ENCODE measurements around the gene KCNG2. TPM values are rescaled to one million over a fixed set of nuclear protein-coding genes. Genes with fewer than 3 reads are reported as not detected.

The KCNG2 gene
- total RNA-seq, 4 donors from 2014 or later: 2.3 to 3.8 (median 3.2) TPM; not detected in 1

- Histone ChIP-seq H3K9me3 (no peaks in the 10 kb centered on the region), H3K4me1 (peaks cover 0 to 6% (median 0%) of the 10 kb centered on the region in 4 donors), H3K27ac (no peak overlapping the region), H3K27me3 (peaks cover 0 to 8% of the 10 kb centered on the region in 2 donors), H3K36me3 (no peaks in the 10 kb centered on the region), H3K4me3 (no peak overlapping the region)
- TF ChIP-seq POLR2A (IDR thresholded peaks at IDR 0.05): no peak
- no peak for TF ChIP-seq CTCF (IDR thresholded peaks at IDR 0.05)
- DNase-seq: no peak
Observed at GRCh38 chr18:79784071-79784913, 13.4 kb upstream of the KCNG2 start.

DNA sequence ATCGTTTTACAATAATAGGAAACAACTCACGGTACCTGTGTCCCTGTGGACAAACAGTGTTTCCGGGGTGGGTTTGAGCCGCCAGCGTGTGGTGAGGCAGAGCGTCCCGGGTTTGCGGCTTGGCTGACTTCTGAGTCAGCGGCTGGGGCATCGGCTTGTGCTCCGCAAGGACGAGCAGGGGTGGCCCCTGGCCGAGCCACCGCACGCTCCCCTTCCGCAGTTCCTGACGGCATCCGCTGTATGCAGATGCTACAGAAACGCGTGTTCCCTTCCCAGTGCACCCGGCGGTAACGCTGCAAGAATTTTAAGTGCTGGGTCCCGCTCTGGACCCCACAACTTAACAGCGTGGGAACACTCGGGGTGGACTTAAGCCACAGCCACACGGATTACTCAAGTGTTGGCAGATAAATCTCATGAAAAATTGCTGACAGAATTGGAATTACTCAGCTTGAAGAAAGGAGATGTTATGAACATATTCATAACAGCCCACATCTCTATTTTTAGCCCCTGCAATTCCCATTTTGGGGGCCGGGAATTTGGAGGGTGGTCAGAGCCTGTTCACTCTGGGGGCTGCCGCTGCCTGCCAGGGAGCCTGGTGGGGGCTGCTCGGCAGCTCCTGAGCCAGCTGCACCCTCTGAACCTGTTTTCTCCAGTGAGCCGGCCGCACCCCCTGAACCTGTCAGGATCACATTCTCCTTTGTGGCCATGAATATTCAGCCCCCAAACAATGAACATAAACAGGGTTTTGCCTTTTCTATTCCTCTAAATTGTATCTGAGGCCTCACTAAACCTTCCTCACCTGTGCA is 12.6 kb upstream of the KCNG2 start:
- H3K27me3 ChIP-seq: peaks cover 0 to 8% of the 10 kb centered on the region in 2 donors

GRCh38 chr18:79785831-79786230 is 11.9 kb upstream of the KCNG2 start:
- TF ChIP-seq POLR2A (IDR thresholded peaks at IDR 0.05) (no peak), CTCF (IDR thresholded peaks at IDR 0.05) (no peak)
- Histone ChIP-seq H3K27ac (no peak overlapping the region), H3K36me3 (no peaks in the 10 kb centered on the region), H3K4me1 (peaks cover 0 to 6% (median 0%) of the 10 kb centered on the region in 4 donors), H3K4me3 (no peak overlapping the region), H3K27me3 (peaks cover 0 to 8% of the 10 kb centered on the region in 2 donors), H3K9me3 (no peaks in the 10 kb centered on the region)
- no peak for DNase-seq

More for the DNA sequence above, 12.6 kb upstream of the KCNG2 start:
- Histone ChIP-seq H3K4me3 (no peak overlapping the region), H3K9me3 (no peaks in the 10 kb centered on the region), H3K27ac (no peak overlapping the region), H3K36me3 (no peaks in the 10 kb centered on the region), H3K4me1 (peaks cover 0 to 6% (median 0%) of the 10 kb centered on the region in 4 donors)
- TF ChIP-seq CTCF (IDR thresholded peaks at IDR 0.05) (no peak), POLR2A (IDR thresholded peaks at IDR 0.05) (no peak)
- no peak for DNase-seq

DNA sequence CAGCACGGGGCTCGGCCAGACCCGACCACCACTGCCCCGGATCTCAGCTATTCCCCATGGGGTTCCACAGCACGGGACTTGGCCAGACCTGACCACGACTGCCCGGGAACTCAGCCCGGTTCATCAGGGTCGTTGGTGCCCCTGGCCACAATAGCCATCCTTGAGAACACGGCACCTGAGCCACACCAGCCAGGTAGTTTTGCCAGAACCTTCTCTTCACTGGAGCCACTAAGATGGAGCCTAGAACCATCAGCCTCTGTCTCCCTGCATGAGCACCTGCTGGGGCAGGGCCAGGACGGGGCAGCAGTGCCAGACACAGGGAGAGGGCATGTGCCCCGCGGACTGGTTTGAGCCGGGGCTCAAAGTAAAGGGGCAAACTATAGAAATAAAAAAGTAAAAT is 11.4 kb upstream of the KCNG2 start:
- H3K4me1 ChIP-seq: peaks cover 0 to 6% (median 0%) of the 10 kb centered on the region in 4 donors
- TF ChIP-seq CTCF (IDR thresholded peaks at IDR 0.05): no peak
- TF ChIP-seq POLR2A (IDR thresholded peaks at IDR 0.05): no peak
- no peak overlapping the region for H3K27ac ChIP-seq
- H3K9me3 ChIP-seq: no peaks in the 10 kb centered on the region
- H3K36me3 ChIP-seq: no peaks in the 10 kb centered on the region
- no peak for DNase-seq
- H3K27me3 ChIP-seq: peaks cover 0 to 8% of the 10 kb centered on the region in 2 donors
- H3K4me3 ChIP-seq: no peak overlapping the region

- TF ChIP-seq CTCF (IDR thresholded peaks at IDR 0.05) (no peak), POLR2A (IDR thresholded peaks at IDR 0.05) (no peak)
Observed at GRCh38 chr18:79786786-79787526, 10.8 kb upstream of the KCNG2 start.

More at GRCh38 chr18:79786786-79787526, 10.8 kb upstream of the KCNG2 start:
- DNase-seq: no peak
- Histone ChIP-seq H3K36me3 (no peaks in the 10 kb centered on the region), H3K9me3 (no peaks in the 10 kb centered on the region), H3K4me1 (peaks cover 0 to 6% (median 0%) of the 10 kb centered on the region in 4 donors), H3K27me3 (peaks cover 0 to 8% of the 10 kb centered on the region in 2 donors), H3K27ac (no peak overlapping the region), H3K4me3 (no peak overlapping the region)
